NCI-H2227 (cell line): ENCODE measurements around the gene RBP4.

Experiments used
- DNase-seq: peaks from one replicate; lab custom pipeline; 2025; ENCODE audit not compliant: unreplicated experiment; lab: John Stamatoyannopoulos, UW

Gene RBP4

GRCh38 chr10:93596539-93596938 lies 4.5 kb downstream of the RBP4 start:
- DNase-seq, result no peak

- no peak for DNase-seq
Measured at GRCh38 chr10:93595378-93596161, 5.5 kb downstream of the RBP4 start.

- no peak for DNase-seq
Measured at GRCh38 chr10:93594518-93594917, 6.5 kb downstream of the RBP4 start.

- no peak for DNase-seq
Measured at GRCh38 chr10:93593749-93594148, 7.3 kb downstream of the RBP4 start.

- DNase-seq, result no peak
Measured at GRCh38 chr10:93593254-93593653, 7.8 kb downstream of the RBP4 start.

GRCh38 chr10:93591065-93591808 lies 9.8 kb downstream of the RBP4 start:
- DNase-seq, result no peak

- no peak for DNase-seq
Measured at GRCh38 chr10:93590638-93591037, 10.4 kb downstream of the RBP4 start.

GRCh38 chr10:93589648-93590562 lies 11.1 kb downstream of the RBP4 start:
- DNase-seq, result no peak

GRCh38 chr10:93584445-93584844 lies 16.6 kb downstream of the RBP4 start:
- no peak for DNase-seq

- peak; percentile 61 for DNase-seq
Measured at GRCh38 chr10:93580828-93581227, 20.2 kb downstream of the RBP4 start.

- no peak for DNase-seq
Measured at GRCh38 chr10:93579985-93580711, 20.9 kb downstream of the RBP4 start.

GRCh38 chr10:93579089-93579488 lies 21.9 kb downstream of the RBP4 start:
- no peak for DNase-seq

- no peak for DNase-seq
Measured at GRCh38 chr10:93577565-93577964, 23.5 kb downstream of the RBP4 start.

GRCh38 chr10:93576888-93577287 lies 24.1 kb downstream of the RBP4 start:
- DNase-seq, result no peak

- no peak for DNase-seq
Measured at GRCh38 chr10:93573924-93574323, 27.1 kb downstream of the RBP4 start.

GRCh38 chr10:93573051-93573909 lies 27.8 kb downstream of the RBP4 start:
- DNase-seq, result no peak

- DNase-seq, result no peak
Measured at GRCh38 chr10:93572606-93573005, 28.4 kb downstream of the RBP4 start.

- DNase-seq, result no peak
Measured at GRCh38 chr10:93570383-93570782, 30.7 kb downstream of the RBP4 start.

- DNase-seq, result no peak
Measured at GRCh38 chr10:93568105-93568390, 33.0 kb downstream of the RBP4 start.
